Keratinocyte (primary cell): ENCODE data around the gene CTIF. TPM values are rescaled to one million over a fixed set of nuclear protein-coding genes. Genes with fewer than 3 reads are reported as not detected.

ENCODE experiments used
- DNase-seq: peaks from one replicate; pipeline ENCODE4 v3.0.0-alpha.2; 2011; ENCODE audit warnings: low read depth, missing footprints, low spot score
- FAIRE-seq: peaks from 2 replicates; lab custom pipeline; 2011; peaks lifted over from hg19 to GRCh38; lab: Jason Lieb, UNC
- H2AFZ ChIP-seq: 2 replicates; pipeline ENCODE4 v1.6.0; 2012; ENCODE audit warnings: low read length, control low read depth, inconsistent platforms; ENCODE audit not compliant: control insufficient read depth
- H3K27ac ChIP-seq: 2 replicates; pipeline ENCODE4 v1.5.1; 2011; ENCODE audit warnings: low read length; ENCODE audit not compliant: control insufficient read depth, insufficient read depth
- H3K27me3 ChIP-seq: 3 replicates; pipeline ENCODE4 v1.6.0; 2011; ENCODE audit warnings: low read length; ENCODE audit not compliant: control insufficient read depth, insufficient read depth; ENCODE audit errors: extremely low read depth
- H3K36me3 ChIP-seq, 2 experiments: 2 replicates in 1 of 2; 3 replicates in 1 of 2; pipeline ENCODE4 v1.5.1; 2011; ENCODE audit warnings: low read length in 2 of 2, mild to moderate bottlenecking in 1 of 2; ENCODE audit not compliant: control insufficient read depth in 2 of 2, insufficient read depth in 2 of 2; ENCODE audit errors: extremely low read depth in 1 of 2
- H3K4me1 ChIP-seq: 3 replicates; pipeline ENCODE4 v1.5.1; 2011; ENCODE audit warnings: low read length; ENCODE audit not compliant: control insufficient read depth, insufficient read depth; ENCODE audit errors: extremely low read depth
- H3K4me2 ChIP-seq: 3 replicates; pipeline ENCODE4 v1.6.0; 2011; ENCODE audit warnings: low read depth, low read length; ENCODE audit not compliant: control insufficient read depth, insufficient read depth; ENCODE audit errors: extremely low read depth
- H3K4me3 ChIP-seq, 3 experiments: fragments of 200-600 bp in 1 of 3; sonication (generic) in 1 of 3; 2 replicates in 2 of 3; 3 replicates in 1 of 3; pipeline ENCODE4 v1.5.1; 2011 to 2016; ENCODE audit warnings: low read length in 3 of 3, mild to moderate bottlenecking in 3 of 3, control low read depth in 2 of 3, inconsistent platforms in 1 of 3, low read depth in 1 of 3, mixed read lengths in 1 of 3, mixed run types in 1 of 3, moderate library complexity in 1 of 3; ENCODE audit not compliant: control insufficient read depth in 2 of 3, insufficient read depth in 2 of 3; ENCODE audit errors: extremely low read depth in 1 of 3
- H3K79me2 ChIP-seq: 2 replicates; pipeline ENCODE4 v1.6.0; 2012; ENCODE audit warnings: low read length; ENCODE audit not compliant: control insufficient read depth, insufficient read depth
- H3K9ac ChIP-seq: 3 replicates; pipeline ENCODE4 v1.6.0; 2011; ENCODE audit warnings: low read length; ENCODE audit not compliant: control insufficient read depth, insufficient read depth; ENCODE audit errors: extremely low read depth
- H3K9me1 ChIP-seq: 3 replicates; pipeline ENCODE4 v1.6.0; 2011; ENCODE audit warnings: low read length; ENCODE audit not compliant: control insufficient read depth, insufficient read depth; ENCODE audit errors: extremely low read depth
- H3K9me3 ChIP-seq: 2 replicates; pipeline ENCODE4 v1.5.1; 2012; ENCODE audit warnings: low read depth, low read length; ENCODE audit not compliant: control insufficient read depth
- H4K20me1 ChIP-seq: 3 replicates; pipeline ENCODE4 v1.6.0; 2011; ENCODE audit warnings: low read length; ENCODE audit not compliant: control insufficient read depth, insufficient read depth; ENCODE audit errors: extremely low read depth
- EZH2 ChIP-seq: IDR thresholded peaks from one replicate; pipeline ENCODE4 v1.6.1; 2012; ENCODE audit warnings: inconsistent platforms, mild to moderate bottlenecking, low read length, moderate library complexity
- dilution Hi-C: fragments of 300-500 bp; cut with MboI; formaldehyde crosslinking; loops from one replicate; pipeline ENCODE4 v1.7.0; 2020; ENCODE audit warnings: low sequenced_read_pairs; ENCODE audit not compliant: extremely low pct_ligation_motif_present
- polyA plus RNA-seq, 5 experiments: library from polyadenylated mRNA; depleted of rRNA in 3 of 5; stranded (reverse) in 3 of 5; stranded (forward) in 1 of 5; unstranded in 1 of 5; fragments of >200 nt; gene quantifications; 1 replicate in 1 of 5; 2 replicates in 3 of 5; 3 replicates in 1 of 5; pipeline versions ENCODE4 v1.2.1 to v1.2.3, GENCODE V29; 2011 to 2012; ENCODE audit warnings: missing spikeins in 2 of 5, low read depth in 1 of 5, low replicate concordance in 1 of 5
- TF ChIP-seq, protein P1 (sequence below), 3 experiments: IDR thresholded peaks in 1 of 3; conservative IDR thresholded peaks in 1 of 3; optimal IDR thresholded peaks in 1 of 3; 2 replicates in 2 of 3; 3 replicates in 1 of 3; pipeline versions ENCODE3 to v1.5.1; 2011; ENCODE audit warnings: low read length in 3 of 3, mild to moderate bottlenecking in 3 of 3, moderate library complexity in 2 of 3, control low read depth in 1 of 3, inconsistent platforms in 1 of 3; ENCODE audit not compliant: insufficient read depth in 2 of 3; ENCODE audit errors: extremely low read depth in 1 of 3

The CTIF gene
- polyA plus RNA-seq, 1 donor (not counting 4 experiments of a cell fraction or from before 2014, with no cell fraction given), result 15.0 TPM

DNA sequence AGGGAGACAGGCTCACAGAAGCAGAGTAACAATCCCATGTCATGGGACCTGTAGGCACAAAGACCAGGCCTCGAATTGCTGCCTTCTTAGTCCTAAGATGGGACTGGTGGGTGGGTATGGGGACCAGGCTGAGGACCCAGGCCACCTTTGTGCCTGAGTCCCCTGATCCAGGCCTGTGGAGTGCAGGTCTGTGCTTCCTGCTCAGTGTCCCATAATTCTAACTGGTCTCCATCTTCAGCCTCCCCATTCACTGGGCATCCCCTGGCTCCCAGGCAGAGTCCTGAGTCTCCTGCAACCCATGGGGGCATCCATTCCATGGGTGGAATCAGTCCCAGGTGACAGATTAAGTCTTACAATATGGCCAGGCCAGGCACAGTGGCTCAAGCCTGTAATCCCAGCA lies 328.0 kb downstream of the CTIF start:
- no peak overlapping the region for H3K27ac ChIP-seq
- H2AFZ ChIP-seq, result no peak overlapping the region
- no peaks in the 10 kb centered on the region for H3K9me1 ChIP-seq
- peaks cover 2 to 5% of the 10 kb centered on the region in 2 experiments for H3K36me3 ChIP-seq
- H3K79me2 ChIP-seq, result no peaks in the 10 kb centered on the region
- dilution Hi-C loops, result no loop called here
- FAIRE-seq (no peak), DNase-seq (no peak)
- H3K27me3 ChIP-seq, result no peaks in the 10 kb centered on the region
- H3K4me1 ChIP-seq, result no peaks in the 10 kb centered on the region
- H4K20me1 ChIP-seq, result no peaks in the 10 kb centered on the region
- H3K4me2 ChIP-seq, result no peak overlapping the region
- H3K4me3 ChIP-seq, result no peak overlapping the region
- TF ChIP-seq EZH2, result no peak
- TF ChIP-seq, protein P1, sequence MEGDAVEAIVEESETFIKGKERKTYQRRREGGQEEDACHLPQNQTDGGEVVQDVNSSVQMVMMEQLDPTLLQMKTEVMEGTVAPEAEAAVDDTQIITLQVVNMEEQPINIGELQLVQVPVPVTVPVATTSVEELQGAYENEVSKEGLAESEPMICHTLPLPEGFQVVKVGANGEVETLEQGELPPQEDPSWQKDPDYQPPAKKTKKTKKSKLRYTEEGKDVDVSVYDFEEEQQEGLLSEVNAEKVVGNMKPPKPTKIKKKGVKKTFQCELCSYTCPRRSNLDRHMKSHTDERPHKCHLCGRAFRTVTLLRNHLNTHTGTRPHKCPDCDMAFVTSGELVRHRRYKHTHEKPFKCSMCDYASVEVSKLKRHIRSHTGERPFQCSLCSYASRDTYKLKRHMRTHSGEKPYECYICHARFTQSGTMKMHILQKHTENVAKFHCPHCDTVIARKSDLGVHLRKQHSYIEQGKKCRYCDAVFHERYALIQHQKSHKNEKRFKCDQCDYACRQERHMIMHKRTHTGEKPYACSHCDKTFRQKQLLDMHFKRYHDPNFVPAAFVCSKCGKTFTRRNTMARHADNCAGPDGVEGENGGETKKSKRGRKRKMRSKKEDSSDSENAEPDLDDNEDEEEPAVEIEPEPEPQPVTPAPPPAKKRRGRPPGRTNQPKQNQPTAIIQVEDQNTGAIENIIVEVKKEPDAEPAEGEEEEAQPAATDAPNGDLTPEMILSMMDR (optimal IDR thresholded peaks at IDR 0.05 in 1 of 3, IDR thresholded peaks at IDR 0.05 in 1 of 3, conservative IDR thresholded peaks at IDR 0.05 in 1 of 3; ENCODE audit: extremely low read depth in 1 of 3, insufficient read depth in 2 of 3, low read length in 3 of 3), result no peak
- H3K9ac ChIP-seq, result no peak overlapping the region
- H3K9me3 ChIP-seq, result no peaks in the 10 kb centered on the region

DNA sequence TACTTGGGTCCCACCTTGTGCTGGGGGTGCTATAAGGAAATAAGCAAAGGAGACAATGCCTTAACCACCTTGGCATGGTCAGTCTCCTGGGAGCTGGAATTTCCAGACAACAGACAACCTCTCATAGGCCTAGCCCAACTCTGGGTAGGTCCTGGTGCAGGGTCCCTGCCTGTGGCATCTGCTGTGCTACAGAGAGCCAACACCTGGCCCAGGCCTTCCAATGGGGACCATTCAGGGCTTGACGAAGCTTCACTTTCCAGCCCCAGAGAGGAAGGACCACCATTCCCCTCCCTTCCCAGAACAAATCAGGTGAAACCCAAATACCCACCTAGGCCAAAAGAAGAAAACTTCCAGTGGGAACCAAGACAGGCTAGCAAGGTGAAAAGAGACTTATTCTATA lies 329.1 kb downstream of the CTIF start:
- no peaks in the 10 kb centered on the region for H3K27me3 ChIP-seq
- H4K20me1 ChIP-seq, result no peaks in the 10 kb centered on the region
- H3K36me3 ChIP-seq, result peaks cover 2 to 5% of the 10 kb centered on the region in 2 experiments
- no peak overlapping the region for H3K4me3 ChIP-seq
- no peak for FAIRE-seq
- H3K79me2 ChIP-seq, result no peaks in the 10 kb centered on the region
- TF ChIP-seq, protein P1 (optimal IDR thresholded peaks at IDR 0.05 in 1 of 3, IDR thresholded peaks at IDR 0.05 in 1 of 3, conservative IDR thresholded peaks at IDR 0.05 in 1 of 3; ENCODE audit: extremely low read depth in 1 of 3, insufficient read depth in 2 of 3, low read length in 3 of 3), result no peak
- no peak for TF ChIP-seq EZH2
- no peaks in the 10 kb centered on the region for H3K9me1 ChIP-seq
- no peaks in the 10 kb centered on the region for H3K9me3 ChIP-seq
- H2AFZ ChIP-seq, result no peak overlapping the region
- no peak overlapping the region for H3K9ac ChIP-seq
- H3K4me1 ChIP-seq, result peaks cover 7% of the 10 kb centered on the region
- no peak overlapping the region for H3K27ac ChIP-seq
- DNase-seq, result no peak
- no peak overlapping the region for H3K4me2 ChIP-seq
- dilution Hi-C loops, result no loop called here
